ENCODE data around the gene OSBPL10. TPM values are rescaled to one million over a fixed set of nuclear protein-coding genes. Genes with fewer than 3 reads are reported as not detected.

The OSBPL10 gene
- total and polyA plus RNA-seq, 2 donors (not counting 1 experiment from before 2014, with no cell fraction given), result 7.1 to 7.5 TPM

DNA sequence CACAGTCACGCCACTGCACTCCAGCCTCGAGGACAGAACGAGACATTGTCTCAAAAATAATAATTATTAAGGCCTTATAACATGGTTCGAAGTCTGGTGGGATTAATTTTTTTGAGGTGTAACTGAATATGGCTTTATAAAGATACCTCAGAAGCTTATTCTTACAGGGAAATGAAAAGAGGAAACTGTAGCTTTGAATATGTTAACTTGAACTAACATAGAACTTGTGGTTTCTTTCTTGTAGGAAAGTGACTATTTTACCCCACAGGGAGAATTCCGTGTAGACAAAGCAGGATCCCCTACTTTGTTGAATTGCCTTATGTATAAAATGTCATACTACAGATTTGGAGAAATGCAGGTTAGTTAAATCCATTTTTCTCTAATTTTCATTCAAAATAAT is 352.0 kb downstream of the OSBPL10 start:
- Histone ChIP-seq H3K27ac (ENCODE audit: insufficient read depth, low read length) (no peak overlapping the region), H3K9ac (ENCODE audit: insufficient read depth, low read length) (no peak overlapping the region), H2AFZ (ENCODE audit: low read length) (no peak overlapping the region), H3K36me3 (ENCODE audit: control insufficient read depth, insufficient read depth, low read length) (peaks cover 4% of the 10 kb centered on the region), H3K27me3 (ENCODE audit: control insufficient read depth, insufficient read depth, low read length) (no peaks in the 10 kb centered on the region), H4K20me1 (ENCODE audit: control insufficient read depth, extremely low read depth, insufficient read depth, low read length) (no peaks in the 10 kb centered on the region), H3K4me3 (replicated peaks in 1 of 4; ENCODE audit: control extremely low read depth in 1 of 4, insufficient read depth in 1 of 4, low read depth in 3 of 4, low read length in 4 of 4) (no peak overlapping the region), H3K4me2 (ENCODE audit: extremely low read depth, insufficient read depth, low read length) (no peak overlapping the region), H3K79me2 (ENCODE audit: control insufficient read depth, insufficient read depth, low read length) (no peaks in the 10 kb centered on the region), H3K4me1 (ENCODE audit: control insufficient read depth, extremely low read depth, insufficient read depth, low read length) (no peaks in the 10 kb centered on the region), H3K9me3 (ENCODE audit: control insufficient read depth, insufficient read depth, low read depth, low read length) (no peaks in the 10 kb centered on the region)
- no peak for TF ChIP-seq EZH2 (IDR thresholded peaks at IDR 0.05; ENCODE audit: low read length, missing control alignments)
- no peak for TF ChIP-seq CTCF (conservative IDR thresholded peaks at IDR 0.05 in 1 of 2, IDR thresholded peaks at IDR 0.05 in 1 of 2; ENCODE audit: low read depth in 1 of 2, low read length in 2 of 2)
- DNase-seq (ENCODE audit: low read depth in 2 of 2), result no peak

DNA sequence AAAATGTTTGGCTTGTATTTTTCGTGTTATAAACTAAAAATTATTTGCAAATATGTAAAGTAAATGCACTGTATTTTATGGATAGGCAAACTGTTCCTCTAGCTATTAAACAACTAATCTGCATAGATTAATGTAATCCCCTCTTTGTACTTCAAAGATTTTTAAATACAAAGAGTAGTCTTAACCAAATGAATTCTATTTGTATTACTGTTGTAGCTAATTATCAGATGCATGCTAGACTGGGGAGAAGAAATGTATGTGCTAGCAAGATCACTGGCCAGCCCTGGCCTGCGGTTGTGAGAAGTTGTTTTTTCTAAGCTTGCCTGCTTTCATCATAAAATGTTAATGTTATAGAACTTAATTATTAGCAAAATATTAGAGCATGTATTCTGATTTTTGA is 355.7 kb downstream of the OSBPL10 start:
- Histone ChIP-seq H3K36me3 (ENCODE audit: control insufficient read depth, insufficient read depth, low read length) (peaks cover 3% of the 10 kb centered on the region), H3K27ac (ENCODE audit: insufficient read depth, low read length) (no peak overlapping the region), H3K79me2 (ENCODE audit: control insufficient read depth, insufficient read depth, low read length) (no peaks in the 10 kb centered on the region), H3K27me3 (ENCODE audit: control insufficient read depth, insufficient read depth, low read length) (no peaks in the 10 kb centered on the region), H3K9ac (ENCODE audit: insufficient read depth, low read length) (no peak overlapping the region), H3K9me3 (ENCODE audit: control insufficient read depth, insufficient read depth, low read depth, low read length) (no peaks in the 10 kb centered on the region), H2AFZ (ENCODE audit: low read length) (no peak overlapping the region), H3K4me2 (ENCODE audit: extremely low read depth, insufficient read depth, low read length) (no peak overlapping the region), H3K4me3 (replicated peaks in 1 of 4; ENCODE audit: control extremely low read depth in 1 of 4, insufficient read depth in 1 of 4, low read depth in 3 of 4, low read length in 4 of 4) (no peak overlapping the region), H4K20me1 (ENCODE audit: control insufficient read depth, extremely low read depth, insufficient read depth, low read length) (no peaks in the 10 kb centered on the region), H3K4me1 (ENCODE audit: control insufficient read depth, extremely low read depth, insufficient read depth, low read length) (no peaks in the 10 kb centered on the region)
- TF ChIP-seq CTCF (conservative IDR thresholded peaks at IDR 0.05 in 1 of 2, IDR thresholded peaks at IDR 0.05 in 1 of 2; ENCODE audit: low read depth in 1 of 2, low read length in 2 of 2) (no peak), EZH2 (IDR thresholded peaks at IDR 0.05; ENCODE audit: low read length, missing control alignments) (no peak)
- no peak for DNase-seq (ENCODE audit: low read depth in 2 of 2)

DNA sequence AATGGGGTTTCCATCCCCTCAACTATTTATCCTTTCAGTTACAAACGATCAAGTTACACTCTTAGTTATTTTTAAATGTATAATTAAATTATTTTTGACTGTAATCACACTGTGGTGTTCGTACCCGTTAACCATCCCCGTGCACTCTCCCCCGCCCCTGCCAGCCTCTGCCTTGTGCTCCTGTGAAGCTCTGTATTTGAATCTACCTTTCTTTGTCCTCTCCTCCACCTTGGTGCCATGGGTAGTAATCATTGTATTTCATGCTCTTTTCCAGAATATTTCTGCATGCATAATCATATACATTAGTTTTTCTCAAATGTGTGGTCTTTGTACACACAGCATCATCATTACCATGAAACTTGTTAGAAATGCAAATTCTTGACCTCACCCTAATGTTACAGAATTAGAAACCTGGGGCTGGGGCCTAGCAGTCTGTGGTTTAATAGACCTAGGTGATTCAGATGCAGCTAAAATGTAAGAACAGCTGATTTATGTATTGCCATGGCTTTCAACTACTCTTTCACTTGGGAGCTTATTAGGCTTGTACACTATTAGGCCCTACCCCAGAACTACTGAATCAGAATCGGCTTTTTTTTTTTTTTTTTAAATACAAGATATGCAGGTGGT is 356.9 kb downstream of the OSBPL10 start:
- H3K79me2 ChIP-seq (ENCODE audit: control insufficient read depth, insufficient read depth, low read length), result no peaks in the 10 kb centered on the region
- no peak for DNase-seq (ENCODE audit: low read depth in 2 of 2)
- no peak overlapping the region for H2AFZ ChIP-seq (ENCODE audit: low read length)
- no peak overlapping the region for H3K4me3 ChIP-seq (replicated peaks in 1 of 4; ENCODE audit: control extremely low read depth in 1 of 4, insufficient read depth in 1 of 4, low read depth in 3 of 4, low read length in 4 of 4)
- H3K36me3 ChIP-seq (ENCODE audit: control insufficient read depth, insufficient read depth, low read length), result peaks cover 3% of the 10 kb centered on the region
- no peak overlapping the region for H3K4me2 ChIP-seq (ENCODE audit: extremely low read depth, insufficient read depth, low read length)
- TF ChIP-seq EZH2 (IDR thresholded peaks at IDR 0.05; ENCODE audit: low read length, missing control alignments) (no peak), CTCF (conservative IDR thresholded peaks at IDR 0.05 in 1 of 2, IDR thresholded peaks at IDR 0.05 in 1 of 2; ENCODE audit: low read depth in 1 of 2, low read length in 2 of 2) (no peak)
- H3K9ac ChIP-seq (ENCODE audit: insufficient read depth, low read length), result no peak overlapping the region
- H4K20me1 ChIP-seq (ENCODE audit: control insufficient read depth, extremely low read depth, insufficient read depth, low read length), result no peaks in the 10 kb centered on the region
- no peak overlapping the region for H3K27ac ChIP-seq (ENCODE audit: insufficient read depth, low read length)
- no peaks in the 10 kb centered on the region for H3K27me3 ChIP-seq (ENCODE audit: control insufficient read depth, insufficient read depth, low read length)
- H3K4me1 ChIP-seq (ENCODE audit: control insufficient read depth, extremely low read depth, insufficient read depth, low read length), result no peaks in the 10 kb centered on the region
- no peaks in the 10 kb centered on the region for H3K9me3 ChIP-seq (ENCODE audit: control insufficient read depth, insufficient read depth, low read depth, low read length)

Measured in fibroblast of lung (primary cell).